H9 (cell line): ENCODE measurements around the gene LENG1. TPM values are rescaled to one million over a fixed set of nuclear protein-coding genes. Genes with fewer than 3 reads are reported as not detected.

Experiments used
- DNase-seq: peaks from one replicate; pipeline ENCODE4 v3.0.0-alpha.2; 2017
- H2AFZ ChIP-seq: one replicate; pipeline ENCODE4 v1.6.1; 2013; ENCODE audit warnings: mild to moderate bottlenecking, low read length, control low read depth, moderate library complexity
- H2AK5ac ChIP-seq: 2 replicates; pipeline ENCODE4 v1.6.1; 2013; ENCODE audit warnings: low read length, control low read depth, mixed read lengths; ENCODE audit not compliant: insufficient read length
- H2BK120ac ChIP-seq: one replicate; pipeline ENCODE4 v1.6.1; 2013; ENCODE audit warnings: low read depth, mild to moderate bottlenecking, low read length, control low read depth, inconsistent platforms; ENCODE audit not compliant: poor library complexity, severe bottlenecking
- H2BK12ac ChIP-seq: 2 replicates; pipeline ENCODE4 v1.6.1; 2013; ENCODE audit warnings: low read length, control low read depth, mixed read lengths, low read depth; ENCODE audit not compliant: insufficient read length
- H2BK15ac ChIP-seq: 2 replicates; pipeline ENCODE4 v1.6.1; 2013; ENCODE audit warnings: low read depth, low read length, control low read depth
- H2BK20ac ChIP-seq: one replicate; pipeline ENCODE4 v1.6.1; 2013; ENCODE audit warnings: low read depth, mild to moderate bottlenecking, low read length, control low read depth, inconsistent platforms; ENCODE audit not compliant: poor library complexity, severe bottlenecking
- H2BK5ac ChIP-seq: 2 replicates; pipeline ENCODE4 v1.6.1; 2013; ENCODE audit warnings: low read length, control low read depth, mixed read lengths; ENCODE audit not compliant: insufficient read length
- H3K14ac ChIP-seq: 2 replicates; pipeline ENCODE4 v1.6.1; 2013; ENCODE audit warnings: low read length, control low read depth; ENCODE audit not compliant: insufficient read depth
- H3K18ac ChIP-seq: 2 replicates; pipeline ENCODE4 v1.6.1; 2013; ENCODE audit warnings: low read depth, mild to moderate bottlenecking, mixed read lengths, low read length, control low read depth; ENCODE audit not compliant: insufficient read length
- H3K23ac ChIP-seq: 2 replicates; pipeline ENCODE4 v1.6.1; 2013; ENCODE audit warnings: low read length, control low read depth, mixed read lengths, low read depth; ENCODE audit not compliant: insufficient read length
- H3K23me2 ChIP-seq: 2 replicates; pipeline ENCODE4 v1.6.1; 2013; ENCODE audit warnings: low read depth, mild to moderate bottlenecking, mixed read lengths, low read length, control low read depth; ENCODE audit not compliant: insufficient read length, poor library complexity, severe bottlenecking
- H3K27ac ChIP-seq: 2 replicates; pipeline ENCODE4 v1.5.1; 2013; ENCODE audit warnings: low read length, control low read depth, mixed read lengths, low read depth; ENCODE audit not compliant: insufficient read length
- H3K27me3 ChIP-seq: 2 replicates; pipeline ENCODE4 v1.6.1; 2013; ENCODE audit warnings: low read length, control low read depth, inconsistent platforms; ENCODE audit not compliant: insufficient read depth
- H3K4ac ChIP-seq: 2 replicates; pipeline ENCODE4 v1.6.1; 2013; ENCODE audit warnings: low read depth, mild to moderate bottlenecking, control low read depth, inconsistent platforms, low read length, moderate library complexity
- H3K4me1 ChIP-seq: 2 replicates; pipeline ENCODE4 v1.6.1; 2013; ENCODE audit warnings: low read length, control low read depth, inconsistent platforms; ENCODE audit not compliant: insufficient read depth
- H3K4me2 ChIP-seq: 2 replicates; pipeline ENCODE4 v1.6.1; 2013; ENCODE audit warnings: low read length, control low read depth, mixed read lengths; ENCODE audit not compliant: insufficient read length, insufficient read depth
- H3K56ac ChIP-seq: 2 replicates; pipeline ENCODE4 v1.6.1; 2013; ENCODE audit warnings: low read depth, mild to moderate bottlenecking, mixed read lengths, low read length, control low read depth; ENCODE audit not compliant: insufficient read length
- H3K79me1 ChIP-seq: 2 replicates; pipeline ENCODE4 v1.6.1; 2013; ENCODE audit warnings: low read depth, mild to moderate bottlenecking, moderate library complexity, low read length, control low read depth, inconsistent platforms; ENCODE audit not compliant: insufficient read depth, poor library complexity, severe bottlenecking
- H3K79me2 ChIP-seq: 2 replicates; pipeline ENCODE4 v1.6.1; 2013; ENCODE audit warnings: low read length, control low read depth, inconsistent platforms; ENCODE audit not compliant: insufficient read depth
- H3K9ac ChIP-seq: 2 replicates; pipeline ENCODE4 v1.6.1; 2013; ENCODE audit warnings: low read length, control low read depth, mixed read lengths; ENCODE audit not compliant: insufficient read length; ENCODE audit errors: extremely low read depth
- H3K9me3 ChIP-seq: one replicate; pipeline ENCODE4 v1.6.1; 2013; ENCODE audit warnings: low read depth, low read length, inconsistent platforms; ENCODE audit not compliant: control insufficient read depth
- H3T11ph ChIP-seq: one replicate; pipeline ENCODE4 v1.6.1; 2013; ENCODE audit warnings: mild to moderate bottlenecking, low read length, control low read depth, inconsistent platforms
- H4K20me1 ChIP-seq: one replicate; pipeline ENCODE4 v1.6.1; 2013; ENCODE audit not compliant: control insufficient read depth, insufficient read length, insufficient read depth
- H4K5ac ChIP-seq: 2 replicates; pipeline ENCODE4 v1.6.1; 2013; ENCODE audit warnings: low read depth, mild to moderate bottlenecking, mixed read lengths, low read length, control low read depth; ENCODE audit not compliant: insufficient read length
- H4K8ac ChIP-seq: replicated peaks from 2 replicates; pipeline ENCODE4 v1.6.1; 2013; ENCODE audit warnings: low read length, control low read depth, mixed read lengths, low read depth; ENCODE audit not compliant: insufficient read length
- H4K91ac ChIP-seq: 2 replicates; pipeline ENCODE4 v1.6.1; 2013; ENCODE audit warnings: low read depth, mild to moderate bottlenecking, moderate library complexity, mixed read lengths, low read length, control low read depth; ENCODE audit not compliant: insufficient read length
- H3K27ac Mint-ChIP-seq, 3 experiments: 2 replicates in 2 of 3; 3 replicates in 1 of 3; pipeline ENCODE4 v1.8.0; 2020 to 2021; ENCODE audit warnings: mixed read lengths in 3 of 3, mild to moderate bottlenecking in 1 of 3, moderate library complexity in 1 of 3
- H3K27me3 Mint-ChIP-seq: 2 replicates; pipeline ENCODE4 v1.8.0; 2021; ENCODE audit warnings: low read depth, mild to moderate bottlenecking, moderate library complexity, mixed read lengths
- H3K36me3 Mint-ChIP-seq, 3 experiments: 2 replicates in 2 of 3; 3 replicates in 1 of 3; pipeline ENCODE4 v1.8.0; 2020 to 2021; ENCODE audit warnings: low read depth in 3 of 3, mixed read lengths in 3 of 3; ENCODE audit not compliant: insufficient read depth in 1 of 3
- H3K4me1 Mint-ChIP-seq, 2 experiments: 2 replicates each; pipeline ENCODE4 v1.8.0; 2020; ENCODE audit warnings: mixed read lengths in 2 of 2
- H3K4me3 Mint-ChIP-seq, 2 experiments: 2 replicates in 1 of 2; 3 replicates in 1 of 2; pipeline ENCODE4 v1.8.0; 2020 to 2021; ENCODE audit warnings: mild to moderate bottlenecking in 2 of 2, mixed read lengths in 2 of 2, moderate library complexity in 1 of 2
- H3K9me3 Mint-ChIP-seq, 2 experiments: 2 replicates in 1 of 2; 3 replicates in 1 of 2; pipeline ENCODE4 v1.8.0; 2020; ENCODE audit warnings: mild to moderate bottlenecking in 2 of 2, mixed read lengths in 2 of 2, moderate library complexity in 1 of 2
- WGBS: extraction: QIAGEN DNeasy Blood & Tissue Kit; methylation state at CpG from one replicate; pipeline ENCODE4 v1.1.7; 2013; ENCODE audit warnings: missing lambda C conversion rate, low lambda C conversion rate, mixed read lengths; ENCODE audit not compliant: insufficient read length; ENCODE audit errors: extremely low coverage; 5-methylcytosine and 5-hydroxymethylcytosine counted together
- total RNA-seq: library from RNA; stranded (reverse); gene quantifications from 2 replicates; pipeline ENCODE4 v1.2.1, GENCODE V29; 2021
- TF ChIP-seq, protein P1 (sequence below): fragments of 200-600 bp; sonication (generic); conservative IDR thresholded peaks from 3 replicates; pipeline ENCODE4 v1.8.0; 2021; ENCODE audit warnings: antibody characterized with exemption, mild to moderate bottlenecking

LENG1 gene
- total RNA-seq, 1 experiment from 2014 or later: 7.1 TPM

- no peak overlapping the region for H3K23ac ChIP-seq
- no peak overlapping the region for H2AK5ac ChIP-seq
- peaks cover 11% of the 10 kb centered on the region for H3K23me2 ChIP-seq
- H3K4me3 Mint-ChIP-seq: peak overlapping the region; percentile 41 to 93
- H3K27me3 ChIP-seq: no peaks in the 10 kb centered on the region
- peaks cover 3% of the 10 kb centered on the region for H4K20me1 ChIP-seq
- H3K18ac ChIP-seq: no peak overlapping the region
- no peak overlapping the region for H3K27ac Mint-ChIP-seq
- H3K27ac ChIP-seq: no peak overlapping the region
- no peak overlapping the region for H3K4me2 ChIP-seq
- no peak overlapping the region for H3K4ac ChIP-seq
- no peaks in the 10 kb centered on the region for H3K79me1 ChIP-seq
- no peak overlapping the region for H3K56ac ChIP-seq
- no peak overlapping the region for H2BK15ac ChIP-seq
- H2BK5ac ChIP-seq: no peak overlapping the region
- no CpG with 5 or more reads among the region's 11 CpGs for WGBS
- no peaks in the 10 kb centered on the region for H3K9me3 ChIP-seq
- H2BK12ac ChIP-seq: no peak overlapping the region
- H3K27me3 Mint-ChIP-seq: no peaks in the 10 kb centered on the region; the same call in 1 of the 2 replicates
- H3K79me2 ChIP-seq: no peaks in the 10 kb centered on the region
- H3T11ph ChIP-seq: no peak overlapping the region
- DNase-seq: no peak
- H3K4me1 ChIP-seq: peaks cover 3% of the 10 kb centered on the region; the same call in 1 of the 2 replicates
- H3K9ac ChIP-seq: no peak overlapping the region
- no peak overlapping the region for H3K14ac ChIP-seq
- peaks cover 10 to 18% of the 10 kb centered on the region in 2 experiments for H3K4me1 Mint-ChIP-seq
- no peak overlapping the region for H4K91ac ChIP-seq
- H2AFZ ChIP-seq: no peak overlapping the region
- TF ChIP-seq, protein P1, sequence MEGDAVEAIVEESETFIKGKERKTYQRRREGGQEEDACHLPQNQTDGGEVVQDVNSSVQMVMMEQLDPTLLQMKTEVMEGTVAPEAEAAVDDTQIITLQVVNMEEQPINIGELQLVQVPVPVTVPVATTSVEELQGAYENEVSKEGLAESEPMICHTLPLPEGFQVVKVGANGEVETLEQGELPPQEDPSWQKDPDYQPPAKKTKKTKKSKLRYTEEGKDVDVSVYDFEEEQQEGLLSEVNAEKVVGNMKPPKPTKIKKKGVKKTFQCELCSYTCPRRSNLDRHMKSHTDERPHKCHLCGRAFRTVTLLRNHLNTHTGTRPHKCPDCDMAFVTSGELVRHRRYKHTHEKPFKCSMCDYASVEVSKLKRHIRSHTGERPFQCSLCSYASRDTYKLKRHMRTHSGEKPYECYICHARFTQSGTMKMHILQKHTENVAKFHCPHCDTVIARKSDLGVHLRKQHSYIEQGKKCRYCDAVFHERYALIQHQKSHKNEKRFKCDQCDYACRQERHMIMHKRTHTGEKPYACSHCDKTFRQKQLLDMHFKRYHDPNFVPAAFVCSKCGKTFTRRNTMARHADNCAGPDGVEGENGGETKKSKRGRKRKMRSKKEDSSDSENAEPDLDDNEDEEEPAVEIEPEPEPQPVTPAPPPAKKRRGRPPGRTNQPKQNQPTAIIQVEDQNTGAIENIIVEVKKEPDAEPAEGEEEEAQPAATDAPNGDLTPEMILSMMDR: no peak
- H3K9me3 Mint-ChIP-seq: no peaks in the 10 kb centered on the region
- no peak overlapping the region for H4K8ac ChIP-seq
- no peak overlapping the region for H4K5ac ChIP-seq
- no peak overlapping the region for H2BK120ac ChIP-seq
- H3K36me3 Mint-ChIP-seq: peaks cover 20 to 49% (median 44%) of the 10 kb centered on the region in 3 experiments; a peak in 6 of 7 replicates
- no peak overlapping the region for H2BK20ac ChIP-seq
Measured at GRCh38 chr19:54193011-54193410, 33.5 kb upstream of the LENG1 start.
